Adrenal gland (tissue), 12 donors: ENCODE measurements around the gene XRCC5. TPM values are rescaled to one million over a fixed set of nuclear protein-coding genes. Genes with fewer than 3 reads are reported as not detected.

ENCODE experiments used
- DNase-seq, 7 donors: peaks; one replicate each; pipeline ENCODE4 v3.0.0-alpha.2; 2019 to 2020
- H3K27ac ChIP-seq, 5 donors: fragments of 200-600 bp; sonication (generic) in 4 of 5; 1 replicate in 3 of 5; 2 replicates in 2 of 5; pipeline versions ENCODE4 v1.5.1 to v1.8.0; 2016 to 2020; ENCODE audit warnings: mild to moderate bottlenecking in 1 of 5
- H3K27me3 ChIP-seq: fragments of 200-600 bp; 2 replicates; pipeline ENCODE4 v1.8.0; 2021
- H3K36me3 ChIP-seq, 2 donors: fragments of 200-600 bp; replicated peaks in 1 of 2; 1 replicate in 1 of 2; 2 replicates in 1 of 2; pipeline versions ENCODE4 v1.5.1 to v1.8.0; 2018 to 2022
- H3K4me1 ChIP-seq, 2 donors: fragments of 200-600 bp; replicated peaks in 1 of 2; 1 replicate in 1 of 2; 2 replicates in 1 of 2; pipeline versions ENCODE4 v1.5.1 to v1.8.0; 2018 to 2021
- H3K4me3 ChIP-seq, 4 donors: fragments of 200-600 bp; sonication (generic) in 3 of 4; one replicate each; pipeline ENCODE4 v1.5.1; 2016 to 2018
- H3K9me3 ChIP-seq, 3 donors: fragments of 200-600 bp; sonication (generic) in 1 of 3; replicated peaks in 1 of 3; 1 replicate in 2 of 3; 2 replicates in 1 of 3; pipeline versions ENCODE4 v1.5.1 to v1.8.0; 2016 to 2021
- POLR2A ChIP-seq, 2 donors: fragments of 450-650 bp; IDR thresholded peaks; one replicate each; pipeline ENCODE4 v1.6.1; 2017; ENCODE audit warnings: antibody characterized with exemption in 2 of 2, mild to moderate bottlenecking in 2 of 2, moderate library complexity in 1 of 2
- WGBS, 4 donors: extraction: QIAGEN DNeasy Blood & Tissue Kit in 2 of 4; methylation state at CpG; one replicate each; pipeline versions ENCODE4 v1.1.5 to v1.1.7; 2013 to 2017; 5-methylcytosine and 5-hydroxymethylcytosine counted together
- intact Hi-C, 2 donors: fragments of 100-400 bp; cut with DNase I; formaldehyde crosslinking; loops; one replicate each; pipeline versions ENCODE4 v1.14.1 to v1.15.0; 2022 to 2023
- polyA plus RNA-seq, 3 donors: library from polyadenylated mRNA; stranded (reverse); fragments of 200-250 nt in 2 of 3; fragments of 350-450 nt in 1 of 3; fragmentation: Illumina TruSeq in 1 of 3; extraction: RNeasy Lipid Tissue Mini Kit (QIAGEN cat#74804) in 1 of 3; gene quantifications; one replicate each; pipeline ENCODE4 v1.2.3, GENCODE V29; 2013 to 2014
- total RNA-seq, 9 donors: library from RNA; depleted of rRNA in 4 of 9; stranded (reverse); fragments of >200 nt in 4 of 9; fragments of 120-200 nt in 1 of 9; fragmentation: NEBNext Ultra II Directional in 1 of 9; extraction: Animal tissue kit (Norgen Biotek cat#: 25700) in 1 of 9; gene quantifications; one replicate each; pipeline versions ENCODE4 v1.1.0 to v1.2.4, GENCODE V29; 2013 to 2023
- TF ChIP-seq, protein P1 (sequence below), 6 experiments: fragments of 450-650 bp in 4 of 6; fragments of 200-600 bp in 2 of 6; sonication (generic) in 1 of 6; IDR thresholded peaks; 1 replicate in 5 of 6; 2 replicates in 1 of 6; pipeline versions ENCODE4 v1.5.1 to v1.8.0; 2016 to 2021; ENCODE audit warnings: antibody characterized with exemption in 6 of 6, mild to moderate bottlenecking in 2 of 6, moderate library complexity in 1 of 6
- donor health status: healthy with polysubstance abuse.
- donor health status: Bipolar disorder and iron deficiency.
- donor health status: DM: yes; HTN: yes; CAD: no.
- donor health status: DM: no; HTN: no; CAD: no.
- donor health status: DM: no; HTN: no; CAD: no.
- donor health status: DM: yes; HTN: yes; CAD: no.

The XRCC5 gene
- total and polyA plus RNA-seq, 12 donors: 58.4 to 224 (median 158) TPM

DNA sequence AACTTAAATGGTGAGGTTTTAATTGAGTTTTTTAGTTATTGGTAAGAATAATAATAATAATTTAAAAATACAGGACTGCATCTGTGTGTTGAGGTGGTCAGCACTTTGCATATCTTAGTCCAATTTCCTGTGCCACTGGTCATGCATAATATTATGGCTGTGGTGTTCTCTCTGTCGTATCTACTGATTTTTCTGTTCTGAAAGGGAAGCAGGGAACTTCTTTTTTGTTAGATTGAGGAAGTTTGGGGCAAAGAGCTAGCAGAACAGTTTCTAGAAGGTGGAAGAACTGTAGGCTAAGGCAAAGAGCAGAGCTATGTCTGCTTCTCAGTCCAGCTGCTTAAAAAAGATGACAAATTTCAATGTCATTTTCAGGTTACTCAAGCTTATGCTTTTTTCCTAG, 74.3 kb downstream of the XRCC5 start:
- Histone ChIP-seq H3K9me3 (no peaks in the 10 kb centered on the region), H3K27me3 (no peaks in the 10 kb centered on the region), H3K4me1 (peaks cover 13 to 42% of the 10 kb centered on the region in 2 donors), H3K27ac (no peak overlapping the region), H3K4me3 (no peak overlapping the region), H3K36me3 (no peaks in the 10 kb centered on the region)
- DNase-seq: no peak
- intact Hi-C loops: no loop called here
- TF ChIP-seq, protein P1, sequence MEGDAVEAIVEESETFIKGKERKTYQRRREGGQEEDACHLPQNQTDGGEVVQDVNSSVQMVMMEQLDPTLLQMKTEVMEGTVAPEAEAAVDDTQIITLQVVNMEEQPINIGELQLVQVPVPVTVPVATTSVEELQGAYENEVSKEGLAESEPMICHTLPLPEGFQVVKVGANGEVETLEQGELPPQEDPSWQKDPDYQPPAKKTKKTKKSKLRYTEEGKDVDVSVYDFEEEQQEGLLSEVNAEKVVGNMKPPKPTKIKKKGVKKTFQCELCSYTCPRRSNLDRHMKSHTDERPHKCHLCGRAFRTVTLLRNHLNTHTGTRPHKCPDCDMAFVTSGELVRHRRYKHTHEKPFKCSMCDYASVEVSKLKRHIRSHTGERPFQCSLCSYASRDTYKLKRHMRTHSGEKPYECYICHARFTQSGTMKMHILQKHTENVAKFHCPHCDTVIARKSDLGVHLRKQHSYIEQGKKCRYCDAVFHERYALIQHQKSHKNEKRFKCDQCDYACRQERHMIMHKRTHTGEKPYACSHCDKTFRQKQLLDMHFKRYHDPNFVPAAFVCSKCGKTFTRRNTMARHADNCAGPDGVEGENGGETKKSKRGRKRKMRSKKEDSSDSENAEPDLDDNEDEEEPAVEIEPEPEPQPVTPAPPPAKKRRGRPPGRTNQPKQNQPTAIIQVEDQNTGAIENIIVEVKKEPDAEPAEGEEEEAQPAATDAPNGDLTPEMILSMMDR (IDR thresholded peaks at IDR 0.05): no peak
- TF ChIP-seq POLR2A (IDR thresholded peaks at IDR 0.05): no peak
- 43 to 78% (median 66%) methylated on average over 1 of the region's 1 CpG for WGBS, 4 donors

GRCh38 chr2:216188559-216188850, 79.4 kb downstream of the XRCC5 start:
- no peaks in the 10 kb centered on the region for H3K27me3 ChIP-seq
- no peak for DNase-seq
- 34 to 46% (median 39%) methylated on average over 3 of the region's 3 CpGs for WGBS, 4 donors
- no peak overlapping the region for H3K4me3 ChIP-seq
- no peaks in the 10 kb centered on the region for H3K9me3 ChIP-seq
- peaks cover 0 to 22% of the 10 kb centered on the region in 2 donors for H3K36me3 ChIP-seq
- peaks cover 27 to 48% of the 10 kb centered on the region in 2 donors for H3K4me1 ChIP-seq
- TF ChIP-seq, protein P1 (IDR thresholded peaks at IDR 0.05): no peak
- TF ChIP-seq POLR2A (IDR thresholded peaks at IDR 0.05): no peak
- H3K27ac ChIP-seq: peak overlapping the region; percentile 45 to 76 (median 60)
- intact Hi-C loops: no loop called here

GRCh38 chr2:216188956-216189355, 79.8 kb downstream of the XRCC5 start:
- TF ChIP-seq POLR2A (IDR thresholded peaks at IDR 0.05): no peak
- TF ChIP-seq, protein P1 (IDR thresholded peaks at IDR 0.05): no peak
- intact Hi-C loops: no loop called here
- H3K27me3 ChIP-seq: no peaks in the 10 kb centered on the region
- WGBS, 4 donors: 28 to 41% (median 38%) methylated on average over 2 of the region's 2 CpGs
- no peak overlapping the region for H3K4me3 ChIP-seq
- H3K36me3 ChIP-seq: peaks cover 0 to 26% of the 10 kb centered on the region in 2 donors
- H3K9me3 ChIP-seq: no peaks in the 10 kb centered on the region
- peaks cover 24 to 45% of the 10 kb centered on the region in 2 donors for H3K4me1 ChIP-seq
- DNase-seq: no peak
- H3K27ac ChIP-seq: peak overlapping the region in 4 of 5 donors; percentile 46 to 76 (median 67)

DNA sequence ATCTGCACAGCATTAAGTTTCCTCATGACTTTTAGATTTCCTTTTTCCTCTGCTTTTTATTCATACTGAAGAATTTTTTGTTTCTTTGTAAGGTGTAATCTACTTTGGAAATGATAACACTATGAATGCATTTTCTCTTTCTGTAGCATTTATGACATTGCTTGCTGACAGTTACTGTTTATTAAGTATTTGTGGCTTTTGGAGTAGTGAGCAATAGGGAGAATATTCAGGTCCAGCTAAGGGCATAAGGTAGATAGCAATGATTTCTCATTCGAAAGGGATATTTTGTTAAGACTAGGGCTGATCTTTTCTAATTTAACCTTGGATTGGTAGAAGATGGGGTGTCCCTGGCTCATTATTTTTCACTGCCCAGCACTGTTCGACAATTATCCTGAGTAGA, 80.3 kb downstream of the XRCC5 start:
- Histone ChIP-seq H3K4me3 (no peak overlapping the region), H3K4me1 (peaks cover 24 to 42% of the 10 kb centered on the region in 2 donors), H3K36me3 (peaks cover 0 to 28% of the 10 kb centered on the region in 2 donors), H3K27me3 (no peaks in the 10 kb centered on the region), H3K9me3 (no peaks in the 10 kb centered on the region), H3K27ac (peak overlapping the region in 4 of 5 donors; percentile 46 to 76 (median 67))
- 42 to 54% (median 46%) methylated on average over 2 of the region's 2 CpGs for WGBS, 4 donors
- intact Hi-C loops: no loop called here
- TF ChIP-seq, protein P1 (IDR thresholded peaks at IDR 0.05): no peak
- no peak for TF ChIP-seq POLR2A (IDR thresholded peaks at IDR 0.05)
- DNase-seq: no peak
